ENCODE data around the gene UQCRC1. TPM values are rescaled to one million over a fixed set of nuclear protein-coding genes. Genes with fewer than 3 reads are reported as not detected.

UQCRC1 gene
- total RNA-seq, 1 donor from 2014 or later = 165 TPM

DNA sequence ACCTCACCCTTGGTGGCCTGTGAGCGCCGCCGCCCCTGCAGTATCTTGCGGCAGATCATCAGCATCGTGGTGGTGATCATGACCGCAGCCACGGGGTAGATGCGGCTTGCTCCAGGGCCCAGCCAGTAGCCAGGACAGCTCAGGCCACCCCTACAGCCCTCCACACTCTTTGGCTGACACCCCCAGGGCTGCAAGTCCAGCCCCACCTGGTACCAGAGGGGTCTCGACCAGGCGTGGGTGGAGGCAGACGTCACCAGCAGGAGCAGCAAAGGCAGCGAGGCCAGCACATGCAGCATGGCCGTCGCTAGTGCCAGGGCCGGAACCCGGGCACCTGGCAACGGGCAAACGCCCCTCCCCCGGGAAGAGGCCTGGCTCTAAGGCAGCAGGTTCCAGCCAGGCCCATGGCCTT is 12.0 kb upstream of the UQCRC1 start, which contains the start of gene TMEM89:
TMEM89 (minus strand) TSS at position 309 of the 409 bp plus-strand sequence; CDS start at position 296, 13 bp downstream.
- Mint-ChIP-seq H3K27me3 (ENCODE audit: unreplicated experiment) (peaks cover 4% of the 10 kb centered on the region), H3K4me1 (ENCODE audit: unreplicated experiment) (peaks cover 12% of the 10 kb centered on the region), H3K36me3 (ENCODE audit: low read depth, unreplicated experiment) (peaks cover 25% of the 10 kb centered on the region), H3K4me3 (ENCODE audit: unreplicated experiment) (peak within 1 kb of the TSS; percentile 15), H3K9me3 (ENCODE audit: unreplicated experiment) (peaks cover 4% of the 10 kb centered on the region), H3K27ac (ENCODE audit: unreplicated experiment) (no peak within 1 kb of the TSS)
- TF ChIP-seq, protein P1, sequence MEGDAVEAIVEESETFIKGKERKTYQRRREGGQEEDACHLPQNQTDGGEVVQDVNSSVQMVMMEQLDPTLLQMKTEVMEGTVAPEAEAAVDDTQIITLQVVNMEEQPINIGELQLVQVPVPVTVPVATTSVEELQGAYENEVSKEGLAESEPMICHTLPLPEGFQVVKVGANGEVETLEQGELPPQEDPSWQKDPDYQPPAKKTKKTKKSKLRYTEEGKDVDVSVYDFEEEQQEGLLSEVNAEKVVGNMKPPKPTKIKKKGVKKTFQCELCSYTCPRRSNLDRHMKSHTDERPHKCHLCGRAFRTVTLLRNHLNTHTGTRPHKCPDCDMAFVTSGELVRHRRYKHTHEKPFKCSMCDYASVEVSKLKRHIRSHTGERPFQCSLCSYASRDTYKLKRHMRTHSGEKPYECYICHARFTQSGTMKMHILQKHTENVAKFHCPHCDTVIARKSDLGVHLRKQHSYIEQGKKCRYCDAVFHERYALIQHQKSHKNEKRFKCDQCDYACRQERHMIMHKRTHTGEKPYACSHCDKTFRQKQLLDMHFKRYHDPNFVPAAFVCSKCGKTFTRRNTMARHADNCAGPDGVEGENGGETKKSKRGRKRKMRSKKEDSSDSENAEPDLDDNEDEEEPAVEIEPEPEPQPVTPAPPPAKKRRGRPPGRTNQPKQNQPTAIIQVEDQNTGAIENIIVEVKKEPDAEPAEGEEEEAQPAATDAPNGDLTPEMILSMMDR (IDR thresholded peaks at IDR 0.05; ENCODE audit: unreplicated experiment) = no peak
- no peak for DNase-seq (ENCODE audit: low spot score)

DNA sequence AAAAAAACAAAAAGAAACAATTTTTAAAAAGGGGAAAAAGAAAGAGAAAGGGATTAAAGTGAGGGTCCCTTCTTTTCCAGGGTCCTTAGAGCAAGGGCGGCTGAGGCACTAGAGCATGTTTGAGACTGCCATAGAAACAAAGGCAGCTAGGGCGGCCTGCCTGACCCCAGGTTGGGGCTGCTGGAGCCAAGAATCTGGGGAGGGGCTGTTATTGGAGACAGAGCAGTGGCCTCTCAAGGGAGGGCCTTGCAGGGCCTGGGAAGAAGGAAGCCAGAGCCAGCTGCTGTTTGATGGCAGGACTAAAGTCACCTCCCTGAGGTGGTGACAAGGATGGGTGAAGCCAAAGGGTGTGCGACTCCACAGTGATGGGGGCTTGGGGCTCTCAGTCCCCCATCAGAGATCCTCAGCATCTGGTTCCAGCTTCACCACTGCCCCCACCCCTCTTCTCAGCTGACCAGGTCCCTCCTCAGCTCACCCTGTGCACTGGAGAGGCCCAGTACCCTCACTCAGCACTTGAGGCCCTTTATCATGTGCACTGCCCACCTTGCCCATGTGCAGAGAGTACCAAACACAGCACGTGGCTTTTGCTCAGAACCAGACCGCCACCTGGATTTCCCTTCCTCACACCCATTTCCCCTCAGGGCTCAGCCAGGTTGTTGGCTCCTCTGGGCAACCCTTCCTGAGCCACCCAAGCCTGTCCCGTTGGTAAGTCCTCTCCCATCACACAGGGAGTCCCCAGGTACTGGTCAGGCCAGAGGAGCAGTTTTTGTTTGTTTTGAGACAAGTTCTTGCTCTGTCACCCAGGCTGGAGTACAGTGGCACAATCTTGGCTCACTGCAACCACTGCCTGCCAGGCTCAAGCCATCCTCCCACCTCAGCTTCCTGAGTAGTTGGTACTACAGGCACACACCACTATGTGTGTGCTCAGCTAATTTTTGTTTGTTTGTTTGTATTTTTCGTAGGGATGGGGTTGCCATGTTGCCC is 10.4 kb upstream of the UQCRC1 start:
- H3K27ac Mint-ChIP-seq (ENCODE audit: unreplicated experiment) = no peak overlapping the region
- no peak overlapping the region for H3K4me3 Mint-ChIP-seq (ENCODE audit: unreplicated experiment)
- peaks cover 10% of the 10 kb centered on the region for H3K4me1 Mint-ChIP-seq (ENCODE audit: unreplicated experiment)
- peaks cover 17% of the 10 kb centered on the region for H3K36me3 Mint-ChIP-seq (ENCODE audit: low read depth, unreplicated experiment)
- DNase-seq (ENCODE audit: low spot score) = no peak
- TF ChIP-seq, protein P1 (IDR thresholded peaks at IDR 0.05; ENCODE audit: unreplicated experiment) = no peak
- peaks cover 4% of the 10 kb centered on the region for H3K9me3 Mint-ChIP-seq (ENCODE audit: unreplicated experiment)
- H3K27me3 Mint-ChIP-seq (ENCODE audit: unreplicated experiment) = no peaks in the 10 kb centered on the region

DNA sequence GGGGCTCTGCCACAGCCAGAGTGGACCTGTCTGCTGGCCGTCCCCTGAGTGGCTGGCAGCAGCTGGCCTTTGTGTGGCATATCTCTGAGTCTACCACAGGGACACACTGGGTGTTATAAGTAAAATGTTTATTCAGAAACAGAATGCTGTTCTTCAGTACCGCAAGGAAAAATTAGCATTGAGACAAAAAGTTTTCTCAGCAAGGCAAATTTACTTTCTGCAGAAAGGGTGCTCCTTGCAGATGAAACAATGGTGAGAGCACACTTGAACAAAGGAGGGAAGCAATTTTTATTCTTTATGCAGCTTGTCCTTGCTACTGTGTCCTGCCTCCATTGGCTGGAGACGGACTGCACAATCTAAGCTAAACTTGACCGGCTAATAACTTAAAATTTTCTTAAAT is 8.1 kb upstream of the UQCRC1 start:
- peaks cover 14% of the 10 kb centered on the region for H3K36me3 Mint-ChIP-seq (ENCODE audit: low read depth, unreplicated experiment)
- peaks cover 4% of the 10 kb centered on the region for H3K9me3 Mint-ChIP-seq (ENCODE audit: unreplicated experiment)
- no peak for DNase-seq (ENCODE audit: low spot score)
- no peaks in the 10 kb centered on the region for H3K4me1 Mint-ChIP-seq (ENCODE audit: unreplicated experiment)
- H3K4me3 Mint-ChIP-seq (ENCODE audit: unreplicated experiment) = peak overlapping the region; percentile 25
- TF ChIP-seq, protein P1 (IDR thresholded peaks at IDR 0.05; ENCODE audit: unreplicated experiment) = no peak
- no peak overlapping the region for H3K27ac Mint-ChIP-seq (ENCODE audit: unreplicated experiment)
- no peaks in the 10 kb centered on the region for H3K27me3 Mint-ChIP-seq (ENCODE audit: unreplicated experiment)

DNA sequence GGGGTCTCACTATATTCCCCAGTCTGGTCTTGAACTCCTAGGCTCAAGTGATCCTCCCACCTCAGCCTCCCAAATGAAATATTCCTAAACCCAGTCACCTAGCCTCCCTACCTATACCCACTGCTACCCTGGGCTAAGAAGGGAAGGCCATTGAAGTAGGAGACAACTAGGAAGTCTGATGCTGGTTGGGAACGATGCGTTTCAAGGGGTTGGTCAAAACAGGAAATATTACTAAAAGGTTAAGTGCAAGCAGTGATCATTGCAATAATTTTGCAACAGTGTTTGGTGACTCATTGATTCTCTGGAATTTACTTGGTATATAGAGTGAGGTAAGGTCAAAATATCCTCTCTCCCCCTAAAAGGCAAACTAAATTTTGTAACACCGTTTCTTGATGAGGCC is 4.6 kb upstream of the UQCRC1 start:
- TF ChIP-seq, protein P1 (IDR thresholded peaks at IDR 0.05; ENCODE audit: unreplicated experiment) = no peak
- Mint-ChIP-seq H3K4me1 (ENCODE audit: unreplicated experiment) (no peaks in the 10 kb centered on the region), H3K27me3 (ENCODE audit: unreplicated experiment) (peaks cover 3% of the 10 kb centered on the region), H3K36me3 (ENCODE audit: low read depth, unreplicated experiment) (peaks cover 8% of the 10 kb centered on the region), H3K9me3 (ENCODE audit: unreplicated experiment) (peaks cover 4% of the 10 kb centered on the region), H3K4me3 (ENCODE audit: unreplicated experiment) (no peak overlapping the region), H3K27ac (ENCODE audit: unreplicated experiment) (no peak overlapping the region)
- no peak for DNase-seq (ENCODE audit: low spot score)

DNA sequence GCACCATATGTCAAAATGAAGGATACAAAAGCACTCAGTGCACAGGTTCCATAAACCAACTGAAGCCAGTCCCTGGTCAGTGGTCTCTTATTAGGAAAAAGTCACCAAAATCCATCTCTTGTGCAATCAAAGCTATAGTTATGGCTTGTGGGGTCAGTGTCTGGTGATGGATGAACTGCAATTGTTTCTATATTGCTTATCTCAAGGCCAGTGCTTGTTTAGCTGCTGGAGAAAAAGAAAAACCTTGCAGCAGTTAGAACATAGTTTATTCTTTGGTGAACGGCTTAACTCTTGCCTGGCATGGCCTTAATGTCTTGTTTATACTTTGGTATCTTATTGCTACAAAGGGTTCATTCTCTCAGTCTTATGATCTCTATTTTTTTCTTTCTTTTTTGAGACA is 2.9 kb upstream of the UQCRC1 start:
- no peak overlapping the region for H3K4me3 Mint-ChIP-seq (ENCODE audit: unreplicated experiment)
- H3K36me3 Mint-ChIP-seq (ENCODE audit: low read depth, unreplicated experiment) = peaks cover 14% of the 10 kb centered on the region
- H3K27ac Mint-ChIP-seq (ENCODE audit: unreplicated experiment) = no peak overlapping the region
- peaks cover 5% of the 10 kb centered on the region for H3K27me3 Mint-ChIP-seq (ENCODE audit: unreplicated experiment)
- peaks cover 3% of the 10 kb centered on the region for H3K9me3 Mint-ChIP-seq (ENCODE audit: unreplicated experiment)
- DNase-seq (ENCODE audit: low spot score) = no peak
- TF ChIP-seq, protein P1 (IDR thresholded peaks at IDR 0.05; ENCODE audit: unreplicated experiment) = no peak
- H3K4me1 Mint-ChIP-seq (ENCODE audit: unreplicated experiment) = peaks cover 9% of the 10 kb centered on the region

Data from endothelial cell (in vitro differentiated cells).